Stimulated activated CD8-positive, alpha-beta memory T cell treated with anti-CD3 and anti-CD28 coated beads, Interleukin-12 subunit alpha, Interleukin-12 subunit beta, amount 100 ng/mL, for 1 hour (primary cell): ENCODE data around the gene PAX6.

Experiments used
- DNase-seq: peaks from one replicate; pipeline ENCODE4 v3.0.0-alpha.2; 2020; ENCODE audit warnings: low read depth

The PAX6 gene

GRCh38 chr11:31822175-31822926, 11.2 kb upstream of the PAX6 start:
- no peak for DNase-seq

DNA sequence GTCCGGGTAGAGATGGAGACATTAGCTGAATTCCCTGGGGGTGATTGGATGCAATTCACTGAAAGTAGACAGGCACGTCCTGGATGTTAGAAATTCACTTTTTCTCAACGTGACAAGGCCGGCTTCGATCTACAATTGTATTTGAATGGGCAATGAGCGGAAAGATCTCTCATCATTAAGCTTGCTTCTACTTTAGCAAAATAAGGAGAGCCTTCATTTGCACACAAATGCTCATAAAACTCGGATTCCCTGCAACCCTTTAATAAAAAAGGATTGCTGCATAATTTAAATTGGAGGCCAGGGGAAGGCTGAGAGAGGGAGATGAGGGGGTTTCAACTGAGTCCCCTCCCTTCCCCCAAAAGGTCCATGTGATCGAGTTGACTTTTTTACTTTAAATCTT, 10.6 kb upstream of the PAX6 start:
- DNase-seq: no peak

GRCh38 chr11:31821235-31821764, 10.2 kb upstream of the PAX6 start:
- no peak for DNase-seq

DNA sequence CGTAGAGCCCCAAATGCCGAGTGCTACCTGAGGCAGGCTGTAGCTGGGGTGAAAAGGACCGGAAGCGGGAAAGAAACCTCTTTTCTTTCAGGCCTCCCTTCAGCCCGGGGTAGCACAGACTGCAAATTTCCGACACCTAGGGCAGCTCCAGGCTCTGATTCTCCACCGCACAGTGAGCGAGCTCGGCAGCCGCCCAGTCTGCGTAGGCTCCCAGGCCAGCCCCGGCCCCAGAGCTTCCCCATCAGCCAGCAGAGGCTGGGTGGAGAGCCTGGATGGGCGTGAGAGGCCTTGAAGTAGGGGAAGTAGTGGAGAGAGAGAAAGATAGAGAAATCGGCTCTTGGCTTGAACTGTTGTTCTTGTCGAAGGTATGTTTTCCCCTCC, 9.3 kb upstream of the PAX6 start:
- no peak for DNase-seq

GRCh38 chr11:31819621-31820437, 8.7 kb upstream of the PAX6 start:
- no peak for DNase-seq

- no peak for DNase-seq
These were observed 7.8 kb upstream of the PAX6 start for GRCh38 chr11:31818874-31819331.

DNA sequence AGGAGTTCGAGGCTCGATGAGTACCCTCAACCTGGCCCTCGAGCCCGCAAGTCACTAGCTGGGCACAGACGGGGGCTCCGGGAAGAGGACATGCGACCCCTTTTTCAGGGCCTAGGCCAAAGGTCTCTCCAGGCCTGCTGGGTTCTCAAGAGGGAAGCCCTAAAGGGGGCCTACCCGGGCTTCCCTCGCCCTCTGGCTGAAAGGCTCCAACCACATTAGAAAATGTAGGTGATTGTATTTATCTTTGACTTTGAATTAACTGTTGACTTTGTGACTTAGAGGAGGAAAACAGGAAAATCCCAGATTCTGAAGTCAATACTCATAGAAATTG, 7.3 kb upstream of the PAX6 start:
- no peak for DNase-seq

DNA sequence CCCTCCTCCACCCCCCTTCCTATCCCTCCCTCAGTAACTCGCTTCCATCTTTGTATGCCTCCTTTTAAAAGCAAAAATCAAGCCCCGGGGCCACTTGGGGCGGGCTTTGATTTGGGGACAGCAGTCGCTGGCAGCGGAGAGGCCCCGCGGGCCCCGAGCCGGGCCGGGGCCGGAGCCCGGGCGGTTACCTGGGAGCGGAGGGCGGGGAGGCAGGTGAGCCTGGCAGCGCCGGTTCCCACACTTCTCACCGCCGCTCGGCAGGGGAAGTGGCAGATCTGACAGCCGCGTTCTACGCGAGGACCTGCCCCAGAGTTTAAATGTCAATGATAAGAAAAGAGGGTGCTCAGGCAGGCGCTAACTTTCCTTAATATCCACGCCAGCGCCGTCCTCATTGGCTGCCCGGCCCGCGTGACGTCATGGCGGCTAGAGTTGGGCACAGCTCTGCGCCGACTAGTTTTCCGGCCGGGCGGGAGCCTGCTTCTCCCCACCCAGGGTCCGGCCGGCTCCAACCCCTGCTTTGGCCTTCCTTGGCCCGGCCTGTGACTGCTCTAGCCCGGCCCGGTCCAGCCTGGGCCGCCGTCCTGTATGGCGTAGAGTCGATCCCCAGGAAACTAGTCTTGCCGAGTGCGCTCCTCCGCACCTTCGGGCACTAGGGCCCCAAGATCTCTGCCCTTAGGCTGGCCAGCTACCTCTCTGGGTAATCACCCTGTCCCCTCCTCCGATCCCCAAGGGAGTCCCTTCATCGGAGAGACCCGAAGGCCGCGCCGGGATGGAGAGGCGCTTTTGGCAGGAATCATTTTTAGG, 6.7 kb upstream of the PAX6 start:
- no peak for DNase-seq

GRCh38 chr11:31817054-31817620, 6.0 kb upstream of the PAX6 start:
- no peak for DNase-seq

- DNase-seq: no peak
These were observed 5.4 kb upstream of the PAX6 start for GRCh38 chr11:31816468-31817053.

DNA sequence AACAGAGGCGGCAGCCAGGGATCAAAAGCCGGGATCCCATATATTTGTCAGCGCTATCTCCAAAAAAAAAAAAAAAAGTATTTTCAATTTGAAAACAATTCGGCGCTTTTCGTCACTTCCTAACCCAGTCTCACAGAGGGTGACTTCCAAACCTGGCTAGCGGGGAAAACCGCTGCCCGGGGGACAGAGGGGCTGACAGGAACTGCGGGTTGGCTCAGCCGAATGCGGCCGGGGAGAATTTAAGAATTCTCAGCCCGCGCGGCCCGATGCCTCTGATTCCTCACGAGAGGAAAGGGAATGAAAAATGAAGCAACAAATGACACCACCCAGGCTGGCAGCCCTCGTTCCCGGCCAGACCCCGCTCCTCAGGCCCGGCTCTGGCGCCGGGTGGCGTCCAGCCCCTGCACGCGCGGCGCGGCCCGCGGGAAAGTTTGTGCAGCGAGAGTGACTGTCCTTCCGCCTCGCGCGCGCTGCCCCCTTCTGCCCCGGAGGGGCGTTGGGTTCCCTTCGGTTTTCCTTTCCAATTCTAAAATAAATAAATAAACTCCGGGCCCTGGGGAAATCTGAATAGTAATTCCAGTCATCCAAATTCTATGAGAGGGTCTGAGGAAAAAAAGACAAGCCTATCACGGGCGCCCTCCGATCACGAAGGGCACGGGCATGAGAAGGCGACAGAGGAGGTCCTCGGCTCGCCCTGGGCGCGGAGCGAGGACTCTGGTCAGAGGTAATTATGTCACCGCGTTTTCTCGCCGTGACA, 4.8 kb upstream of the PAX6 start:
- DNase-seq: no peak

DNA sequence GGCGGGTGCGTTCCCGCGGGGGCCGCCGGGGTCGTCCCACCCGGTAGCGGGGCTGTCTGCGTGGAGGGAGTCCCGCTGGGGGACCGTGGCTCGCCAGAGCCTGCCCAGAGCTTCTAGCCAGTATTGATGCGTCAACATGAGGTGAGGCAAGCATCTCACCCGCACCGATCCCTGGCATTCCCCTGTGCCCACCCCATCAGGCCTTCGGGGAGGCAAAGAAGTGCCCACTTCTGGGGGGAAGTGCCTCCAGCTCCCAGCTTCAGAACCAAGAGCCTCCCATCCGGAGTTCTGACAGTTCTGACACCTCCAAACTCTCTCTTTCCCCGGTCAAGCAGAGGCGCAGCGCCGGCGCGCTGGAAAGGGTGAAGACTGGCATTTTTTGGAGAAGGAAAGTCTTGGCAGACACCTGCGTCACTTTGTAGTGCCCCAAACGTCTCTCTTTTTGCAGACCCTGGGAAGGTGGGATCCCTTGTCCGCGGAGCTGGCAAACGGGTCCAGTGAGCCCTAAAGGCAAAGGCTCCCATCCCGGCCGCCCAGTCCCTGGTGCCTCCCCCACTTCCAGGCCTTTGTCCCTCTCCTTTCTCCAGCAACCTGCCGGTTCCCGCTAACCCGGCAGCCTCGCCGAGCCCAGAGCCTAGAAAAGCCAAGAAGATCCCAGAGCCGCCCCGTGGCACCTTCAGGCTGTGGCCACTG, 3.2 kb upstream of the PAX6 start:
- DNase-seq: no peak

- no peak for DNase-seq
These were observed 2.5 kb upstream of the PAX6 start for GRCh38 chr11:31813391-31814175.

DNA sequence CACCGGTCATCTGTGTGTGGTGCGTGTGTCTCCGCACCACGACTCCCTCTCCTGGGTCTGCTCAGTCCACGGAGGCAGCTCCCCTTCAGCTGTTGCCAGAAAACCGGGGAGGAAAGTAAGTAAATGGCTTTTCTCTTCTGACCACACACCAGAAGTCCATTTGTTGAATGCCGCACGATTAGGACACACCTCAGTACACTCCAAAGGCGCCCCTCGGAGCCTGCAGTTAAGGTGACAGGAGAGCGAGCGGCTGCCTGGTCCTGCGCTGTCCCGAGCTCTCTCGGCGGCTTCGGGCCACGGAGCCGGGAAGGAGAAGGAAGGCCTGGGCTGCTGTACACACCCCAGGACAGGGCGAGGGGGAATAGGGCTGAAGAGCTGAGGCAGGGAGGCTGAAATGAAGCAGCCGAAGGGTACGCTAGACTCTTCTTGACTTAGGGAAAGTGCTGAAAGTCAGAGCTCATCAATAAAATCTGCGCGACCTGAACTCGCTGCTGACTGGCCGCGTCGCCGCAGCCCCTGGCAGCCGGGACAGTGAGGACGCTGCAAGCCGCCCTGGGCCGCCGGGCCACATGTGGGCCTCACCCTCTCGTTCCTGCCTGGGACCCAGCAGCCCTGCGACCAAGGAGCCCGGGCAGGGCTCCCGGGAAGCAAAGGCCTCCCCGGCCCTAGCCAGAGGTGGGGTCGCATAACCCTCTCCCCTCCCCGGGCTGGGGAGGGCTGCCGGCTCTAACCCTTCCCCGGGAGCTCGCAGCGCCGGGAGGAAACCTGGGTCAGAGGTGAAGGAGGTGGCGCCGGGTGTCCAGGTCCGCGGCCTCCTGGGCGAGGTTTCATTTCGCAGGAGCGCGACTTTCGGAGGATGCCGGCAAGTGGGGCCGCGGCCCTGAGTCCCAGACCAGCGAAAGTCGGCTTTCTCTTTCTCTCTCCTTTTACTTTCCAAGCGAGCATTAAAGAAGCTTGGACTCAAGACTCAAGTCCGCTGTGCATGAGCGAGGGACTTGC, 1.6 kb upstream of the PAX6 start:
- no peak for DNase-seq

DNA sequence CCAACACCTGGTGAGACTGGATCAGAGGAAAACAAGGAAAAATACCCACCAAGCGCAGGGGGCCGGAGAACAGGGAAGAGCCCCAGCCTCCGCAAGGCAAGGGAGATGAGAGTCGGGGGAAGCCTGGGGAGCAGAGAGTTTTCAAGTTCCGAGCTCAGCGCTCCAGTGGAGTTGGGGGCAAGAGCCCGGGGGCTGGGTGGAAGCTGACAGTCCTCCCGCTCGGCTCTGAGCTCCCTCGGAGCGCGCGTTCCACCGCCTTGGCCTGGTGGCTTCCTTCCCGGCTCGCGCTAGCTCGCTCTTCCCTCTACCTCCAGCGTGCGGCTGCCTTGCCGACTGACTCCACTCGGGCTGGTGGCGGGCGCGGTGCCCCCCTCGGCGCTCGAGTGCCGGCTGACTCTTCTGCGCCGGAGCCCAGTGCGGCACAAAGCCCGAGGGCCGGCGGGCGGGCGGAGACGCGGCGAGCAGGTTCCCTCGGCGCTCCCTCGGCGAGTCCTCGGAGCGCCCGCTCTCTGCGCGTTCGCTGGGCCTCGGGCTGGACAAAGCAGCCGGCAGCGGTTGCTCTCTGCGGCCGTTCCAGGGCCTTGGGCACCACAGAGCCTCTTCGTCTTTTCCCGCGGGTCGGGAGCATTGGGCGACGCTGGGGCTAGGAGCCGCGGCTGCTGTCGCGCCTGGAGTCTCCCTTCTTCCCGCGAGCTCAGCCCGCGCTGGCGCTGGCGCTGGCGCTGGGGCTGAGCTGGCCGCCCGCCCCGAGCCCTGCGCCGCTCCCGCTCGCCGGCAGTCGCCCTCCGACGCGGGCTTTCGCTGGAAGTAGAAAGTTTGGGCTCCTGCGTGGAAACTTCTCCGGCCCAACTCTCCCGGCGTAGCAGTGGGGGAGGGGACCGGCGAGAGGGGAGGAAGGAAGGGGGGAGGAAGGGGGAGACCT, 1.0 kb downstream of the PAX6 start:
- no peak for DNase-seq

DNA sequence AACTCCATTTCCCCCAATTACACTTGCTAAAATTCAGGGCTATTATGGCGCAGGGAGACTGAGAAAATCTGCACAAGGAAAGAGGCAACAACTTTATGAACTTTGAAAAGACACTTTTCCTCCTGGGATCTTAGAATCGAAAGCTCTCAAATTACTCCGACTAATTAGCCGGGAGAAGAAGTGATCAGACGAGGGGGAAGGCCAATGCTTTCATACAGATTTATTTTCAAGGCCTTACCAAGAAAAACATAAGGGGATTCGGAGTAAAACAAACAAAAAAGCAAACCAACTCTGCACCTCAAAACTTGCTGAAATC, 1.6 kb downstream of the PAX6 start:
- no peak for DNase-seq
